ENCODE data around the gene CHST2. TPM values are rescaled to one million over a fixed set of nuclear protein-coding genes. Genes with fewer than 3 reads are reported as not detected.

Gene CHST2
- total RNA-seq, 1 donor from 2014 or later = 17.5 TPM

GRCh38 chr3:143132246-143132980 lies 12.8 kb downstream of the CHST2 start:
- Mint-ChIP-seq H3K9me3 (no peaks in the 10 kb centered on the region), H3K27me3 (peaks cover 26% of the 10 kb centered on the region), H3K27ac (no peak overlapping the region), H3K4me3 (no peak overlapping the region), H3K36me3 (no peaks in the 10 kb centered on the region), H3K4me1 (ENCODE audit: unreplicated experiment) (peaks cover 4% of the 10 kb centered on the region)
- no peak for DNase-seq (ENCODE audit: extremely low spot score, unreplicated experiment)
- no peak for TF ChIP-seq CTCF (conservative IDR thresholded peaks at IDR 0.05)

- no peak for TF ChIP-seq CTCF (conservative IDR thresholded peaks at IDR 0.05)
- Mint-ChIP-seq H3K4me1 (ENCODE audit: unreplicated experiment) (peaks cover 8% of the 10 kb centered on the region), H3K9me3 (no peaks in the 10 kb centered on the region), H3K36me3 (no peaks in the 10 kb centered on the region), H3K27me3 (peaks cover 24% of the 10 kb centered on the region), H3K27ac (no peak overlapping the region), H3K4me3 (no peak overlapping the region)
- DNase-seq (ENCODE audit: extremely low spot score, unreplicated experiment) = no peak
Measured at GRCh38 chr3:143134471-143134870, 14.9 kb downstream of the CHST2 start.

- Mint-ChIP-seq H3K4me3 (no peak overlapping the region), H3K27ac (no peak overlapping the region), H3K36me3 (no peaks in the 10 kb centered on the region), H3K27me3 (peaks cover 18% of the 10 kb centered on the region), H3K9me3 (no peaks in the 10 kb centered on the region), H3K4me1 (ENCODE audit: unreplicated experiment) (peaks cover 12% of the 10 kb centered on the region)
- no peak for DNase-seq (ENCODE audit: extremely low spot score, unreplicated experiment)
- no peak for TF ChIP-seq CTCF (conservative IDR thresholded peaks at IDR 0.05)
Measured at GRCh38 chr3:143135150-143135549, 15.6 kb downstream of the CHST2 start.

GRCh38 chr3:143137435-143138036 lies 18.0 kb downstream of the CHST2 start:
- Mint-ChIP-seq H3K36me3 (no peaks in the 10 kb centered on the region), H3K27me3 (peaks cover 14% of the 10 kb centered on the region), H3K27ac (no peak overlapping the region), H3K4me1 (ENCODE audit: unreplicated experiment) (peaks cover 13% of the 10 kb centered on the region), H3K9me3 (no peaks in the 10 kb centered on the region), H3K4me3 (no peak overlapping the region)
- TF ChIP-seq CTCF (conservative IDR thresholded peaks at IDR 0.05) = no peak
- no peak for DNase-seq (ENCODE audit: extremely low spot score, unreplicated experiment)

GRCh38 chr3:143138953-143139352 lies 19.4 kb downstream of the CHST2 start:
- TF ChIP-seq CTCF (conservative IDR thresholded peaks at IDR 0.05) = no peak
- Mint-ChIP-seq H3K27me3 (peaks cover 8% of the 10 kb centered on the region), H3K4me1 (ENCODE audit: unreplicated experiment) (peaks cover 13% of the 10 kb centered on the region), H3K27ac (no peak overlapping the region), H3K4me3 (no peak overlapping the region), H3K36me3 (no peaks in the 10 kb centered on the region), H3K9me3 (no peaks in the 10 kb centered on the region)
- no peak for DNase-seq (ENCODE audit: extremely low spot score, unreplicated experiment)

All from type B pancreatic cell (in vitro differentiated cells).